Measurements from ENCODE around the gene BAG1. TPM values are rescaled to one million over a fixed set of nuclear protein-coding genes. Genes with fewer than 3 reads are reported as not detected.
A peak's percentile ranks its signal among the peaks of the same experiment; 100 is the strongest.

BAG1 gene
- total RNA-seq, 1 donor from 2014 or later = 58.3 TPM

DNA sequence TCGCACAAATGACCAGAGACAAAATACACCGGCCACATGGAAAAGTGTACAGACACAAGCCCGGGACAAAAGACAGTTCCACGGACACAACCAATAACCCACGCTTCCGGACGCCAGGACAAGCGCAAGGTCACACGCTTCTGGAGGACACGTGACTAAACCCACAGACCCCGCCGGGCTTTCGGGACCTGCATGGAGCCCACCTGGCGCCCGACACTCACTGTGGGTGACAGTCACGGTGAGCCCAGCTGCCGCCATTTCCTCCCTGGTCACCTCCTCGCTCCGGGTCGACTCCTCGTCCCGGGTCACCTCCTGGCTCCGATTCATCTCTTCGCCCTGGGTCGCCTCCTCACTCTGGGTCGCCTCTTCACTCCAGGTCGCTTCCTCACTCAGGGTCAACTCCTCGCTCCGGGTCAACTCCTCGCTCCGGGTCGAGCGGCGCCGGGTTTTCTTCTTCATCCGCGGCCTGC, 470 bp downstream of the BAG1 start:
- no peak for DNase-seq
- peak; percentile 2 for ATAC-seq (ENCODE audit: low read depth)
- POLR2A ChIA-PET = interaction anchor here (0.5 to 2.2 kb wide), 13 partner anchors 10 to 743 kb away, joined by 3 to 21 read pairs (median 3); partner anchors contain the start of genes B4GALT1, DNAJA1, NFX1 and NOL6
- peaks cover 68% of the 10 kb centered on the region for H3K36me3 Mint-ChIP-seq (ENCODE audit: low read depth)
- intact Hi-C loops (cut with micrococcal nuclease) = loop anchor here (1.0 kb wide), 9 partner anchors 26 to 263 kb away; partner anchors contain the start of genes APTX, B4GALT1, DNAJA1 and NFX1
- H3K4me3 Mint-ChIP-seq = peak overlapping the region; percentile 85
- peak overlapping the region; percentile 74 for H3K27ac Mint-ChIP-seq
- TF ChIP-seq CTCF (IDR thresholded peaks at IDR 0.05) = no peak
- CTCF ChIA-PET = interaction anchor here (1.2 kb wide), 1 partner anchor 23 kb away, joined by 3 read pairs; no protein-coding TSS in a partner anchor
- peaks cover 39% of the 10 kb centered on the region for H3K4me1 Mint-ChIP-seq
- H3K27me3 Mint-ChIP-seq = no peaks in the 10 kb centered on the region
- no peaks in the 10 kb centered on the region for H3K9me3 Mint-ChIP-seq

DNA sequence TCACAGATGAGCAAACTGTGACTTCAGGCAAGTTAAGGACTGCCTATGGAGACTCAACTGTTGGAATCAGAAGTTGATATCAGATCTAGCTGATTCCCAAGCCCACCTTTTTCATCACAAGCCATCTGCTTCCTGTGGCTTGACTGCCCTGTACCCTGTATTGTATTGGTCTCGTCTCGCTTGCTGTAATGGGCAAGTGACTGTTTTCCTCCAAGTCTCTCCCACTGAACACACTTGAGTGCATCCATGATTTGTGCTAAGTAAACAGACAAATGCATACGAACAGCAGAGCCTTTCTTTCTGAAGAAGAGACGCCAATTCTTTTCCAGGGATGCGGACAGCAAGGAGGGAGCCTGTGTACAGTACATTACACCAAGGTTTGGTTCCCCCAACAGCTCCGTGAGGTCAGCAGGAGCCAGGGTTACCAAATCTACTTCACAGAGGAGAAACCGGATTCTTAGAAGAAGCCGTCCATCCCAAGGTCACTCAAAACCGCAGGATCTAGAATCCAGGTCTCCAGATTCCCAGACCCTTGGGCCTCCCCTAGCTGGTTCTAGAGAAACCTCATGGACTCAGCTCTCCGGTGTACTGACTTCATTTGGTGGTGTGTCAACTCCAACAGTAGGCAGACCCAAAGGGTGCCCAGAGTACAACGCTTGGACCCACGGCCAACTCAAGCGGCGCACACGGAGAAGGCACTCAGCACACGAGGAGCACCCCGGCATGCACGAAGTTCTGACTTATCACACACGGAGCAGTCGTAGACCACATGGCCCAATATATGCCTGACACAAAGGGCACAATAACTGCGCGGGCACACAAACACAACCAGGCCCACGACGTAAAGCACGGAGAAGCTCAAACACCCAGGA, 1.1 kb downstream of the BAG1 start:
- intact Hi-C loops (cut with micrococcal nuclease) = loop anchor here (1.0 to 2.0 kb wide), 10 partner anchors 27 to 262 kb away; partner anchors contain the start of genes APTX, B4GALT1, DNAJA1 and NFX1
- DNase-seq (no peak), ATAC-seq (ENCODE audit: low read depth) (no peak)
- Mint-ChIP-seq H3K9me3 (no peaks in the 10 kb centered on the region), H3K27ac (peak overlapping the region; percentile 74), H3K27me3 (no peaks in the 10 kb centered on the region), H3K4me3 (peak overlapping the region; percentile 85), H3K36me3 (ENCODE audit: low read depth) (peaks cover 71% of the 10 kb centered on the region), H3K4me1 (peaks cover 39% of the 10 kb centered on the region)
- TF ChIP-seq CTCF (IDR thresholded peaks at IDR 0.05) = no peak
- ChIA-PET POLR2A (interaction anchor here (0.6 to 2.2 kb wide), 8 partner anchors 16 to 742 kb away, joined by 3 to 21 read pairs (median 4); partner anchors contain the start of genes B4GALT1, DNAJA1, NFX1 and NOL6), CTCF (interaction anchor here (1.2 kb wide), 1 partner anchor 23 kb away, joined by 3 read pairs; no protein-coding TSS in a partner anchor)

GRCh38 chr9:33260372-33260771, 4.1 kb downstream of the BAG1 start:
- Mint-ChIP-seq H3K4me3 (no peak overlapping the region), H3K36me3 (ENCODE audit: low read depth) (peaks cover 80% of the 10 kb centered on the region), H3K27me3 (no peaks in the 10 kb centered on the region), H3K9me3 (no peaks in the 10 kb centered on the region), H3K27ac (no peak overlapping the region), H3K4me1 (peaks cover 21% of the 10 kb centered on the region)
- intact Hi-C loops (cut with micrococcal nuclease) = no loop called here
- DNase-seq (no peak), ATAC-seq (ENCODE audit: low read depth) (no peak)
- ChIA-PET CTCF (no interaction called here), POLR2A (no interaction called here)
- no peak for TF ChIP-seq CTCF (IDR thresholded peaks at IDR 0.05)

GRCh38 chr9:33257276-33257675, 7.2 kb downstream of the BAG1 start:
- no peak for TF ChIP-seq CTCF (IDR thresholded peaks at IDR 0.05)
- Mint-ChIP-seq H3K36me3 (ENCODE audit: low read depth) (peaks cover 89% of the 10 kb centered on the region), H3K9me3 (no peaks in the 10 kb centered on the region), H3K4me1 (no peaks in the 10 kb centered on the region), H3K27ac (no peak overlapping the region), H3K27me3 (no peaks in the 10 kb centered on the region), H3K4me3 (no peak overlapping the region)
- DNase-seq (no peak), ATAC-seq (ENCODE audit: low read depth) (no peak)
- intact Hi-C loops (cut with micrococcal nuclease) = no loop called here
- ChIA-PET CTCF (no interaction called here), POLR2A (no interaction called here)

DNA sequence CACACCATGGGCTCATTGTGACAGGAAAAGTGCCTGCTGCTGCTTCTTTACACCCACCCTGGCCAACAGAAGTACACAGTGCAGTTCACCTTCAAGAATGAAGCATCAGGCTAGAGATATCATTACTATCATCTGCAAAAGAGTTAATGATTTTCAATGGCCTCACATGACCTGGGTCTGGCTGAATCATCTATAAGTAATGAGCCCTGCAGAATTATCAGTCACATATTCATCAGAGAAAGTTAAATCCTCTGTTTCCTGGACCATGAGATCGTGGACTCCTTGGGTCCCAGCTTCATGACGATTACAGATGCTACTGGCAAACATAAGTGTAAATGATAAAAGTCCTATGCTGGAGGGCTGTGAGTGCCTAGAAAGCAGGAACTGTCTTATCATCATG, 8.3 kb downstream of the BAG1 start:
- H3K9me3 Mint-ChIP-seq = no peaks in the 10 kb centered on the region
- TF ChIP-seq CTCF (IDR thresholded peaks at IDR 0.05) = no peak
- peaks cover 86% of the 10 kb centered on the region for H3K36me3 Mint-ChIP-seq (ENCODE audit: low read depth)
- ATAC-seq (ENCODE audit: low read depth) (no peak), DNase-seq (no peak)
- intact Hi-C loops (cut with micrococcal nuclease) = no loop called here
- H3K27ac Mint-ChIP-seq = no peak overlapping the region
- no peak overlapping the region for H3K4me3 Mint-ChIP-seq
- no peaks in the 10 kb centered on the region for H3K27me3 Mint-ChIP-seq
- ChIA-PET POLR2A (interaction anchor here (1.2 kb wide), 1 partner anchor 9 kb away, joined by 4 read pairs; the partner anchor contains the start of genes BAG1 and CHMP5), CTCF (no interaction called here)
- H3K4me1 Mint-ChIP-seq = no peaks in the 10 kb centered on the region
